Colon (tissue), 2 donors: ENCODE results near the gene TMEM132A.

Experiments used
- FAIRE-seq: peaks from 2 replicates; lab custom pipeline; 2012; peaks lifted over from hg19 to GRCh38; lab: Jason Lieb, UNC
- donor health status: control.
- donor health status: control.

The TMEM132A gene

DNA sequence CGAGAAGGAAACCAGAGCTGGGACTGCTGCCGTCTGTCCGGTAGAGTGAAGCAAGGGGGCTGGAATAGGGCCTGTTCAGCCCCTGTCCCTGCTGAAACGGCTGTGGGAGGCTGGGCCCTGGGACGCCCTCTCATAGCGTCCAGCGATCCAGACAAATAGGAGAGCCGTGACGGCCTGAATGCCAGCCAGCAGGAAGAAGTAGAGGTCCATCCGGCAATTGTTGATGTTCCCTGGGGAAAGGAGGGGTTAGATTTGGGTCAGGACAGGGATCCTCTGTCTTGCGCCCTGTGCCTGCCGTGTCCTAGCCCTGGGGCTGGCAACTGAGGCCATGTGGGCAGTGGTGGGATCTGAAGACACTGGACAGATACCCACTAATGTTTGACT lies 12.9 kb downstream of the TMEM132A start:
- no peak for FAIRE-seq

DNA sequence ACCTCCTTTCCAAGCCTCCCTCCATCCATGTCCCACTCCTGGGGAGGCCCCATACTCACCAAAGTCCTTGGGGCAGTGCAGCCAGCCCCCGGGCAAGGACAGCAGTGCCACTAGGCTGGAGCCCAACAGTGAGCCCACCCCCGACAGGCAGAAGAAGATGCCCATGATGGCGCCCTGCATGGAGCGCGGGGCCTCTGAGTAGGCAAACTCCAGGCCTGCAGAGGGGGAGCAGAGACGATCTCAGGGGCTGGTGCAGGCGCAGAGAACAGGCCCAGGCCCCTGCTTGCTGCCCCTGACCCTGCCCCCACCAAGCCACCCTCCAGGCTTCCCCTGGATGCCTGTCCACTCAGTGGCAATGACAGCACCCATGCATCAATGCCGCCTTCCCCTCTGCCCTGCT lies 13.6 kb downstream of the TMEM132A start:
- no peak for FAIRE-seq

DNA sequence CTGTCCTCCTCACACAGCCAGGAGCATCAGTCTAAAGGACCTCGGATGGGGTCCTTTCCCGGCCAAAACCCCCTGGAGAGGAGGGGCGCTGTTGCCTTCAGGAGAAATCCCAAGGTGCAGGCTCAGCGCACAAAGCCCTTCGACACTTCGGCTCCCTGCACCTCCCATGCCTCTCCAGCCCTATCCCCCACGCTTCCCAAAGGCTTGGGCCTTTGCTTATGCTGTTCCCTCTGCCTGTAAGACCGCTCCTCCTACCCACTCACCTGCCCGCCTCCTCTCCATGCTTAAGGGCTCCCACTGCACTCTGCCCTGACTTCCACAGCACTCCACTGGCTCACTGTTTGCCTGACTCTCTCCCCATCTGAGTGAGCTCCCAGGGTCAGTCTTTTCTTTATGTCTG lies 14.2 kb downstream of the TMEM132A start:
- no peak for FAIRE-seq

DNA sequence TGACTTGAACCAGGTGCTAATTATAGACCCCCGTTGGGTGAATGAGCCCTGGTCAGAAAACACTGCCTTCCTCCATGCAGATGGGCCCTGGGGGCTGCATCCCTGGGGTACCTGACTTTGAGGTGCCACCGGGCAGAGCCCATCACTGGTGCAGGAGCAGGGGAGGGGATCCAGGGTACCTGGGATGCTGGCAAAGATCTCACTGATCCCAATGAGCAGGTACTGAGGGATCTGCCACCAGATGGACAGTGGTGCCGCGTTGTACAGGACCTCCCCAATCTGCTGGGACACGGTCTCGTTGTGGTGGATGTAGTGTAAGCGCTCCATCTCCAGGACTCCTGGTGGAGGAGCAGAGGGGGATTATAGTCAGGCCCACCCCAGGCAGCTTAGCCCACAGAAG lies 15.0 kb downstream of the TMEM132A start:
- FAIRE-seq = no peak

DNA sequence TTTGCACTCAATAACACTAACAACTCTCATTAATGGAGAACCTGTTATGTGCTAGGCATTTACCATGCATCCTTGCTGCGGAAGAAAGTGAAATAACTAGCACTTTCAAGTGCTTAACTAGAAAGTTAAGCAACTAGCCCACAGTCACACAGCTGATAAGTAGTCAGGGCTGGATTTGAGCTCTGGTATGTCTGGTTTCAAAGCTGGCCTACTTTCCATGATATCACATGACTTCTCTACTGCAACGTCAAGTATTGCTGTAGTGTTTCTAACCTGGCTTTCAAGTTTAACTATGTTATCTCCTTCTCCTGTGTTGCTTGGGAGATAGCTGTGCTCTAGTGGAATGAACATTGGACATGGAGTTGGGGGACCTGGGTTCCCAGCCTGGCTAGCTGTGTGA lies 15.6 kb downstream of the TMEM132A start:
- no peak for FAIRE-seq

DNA sequence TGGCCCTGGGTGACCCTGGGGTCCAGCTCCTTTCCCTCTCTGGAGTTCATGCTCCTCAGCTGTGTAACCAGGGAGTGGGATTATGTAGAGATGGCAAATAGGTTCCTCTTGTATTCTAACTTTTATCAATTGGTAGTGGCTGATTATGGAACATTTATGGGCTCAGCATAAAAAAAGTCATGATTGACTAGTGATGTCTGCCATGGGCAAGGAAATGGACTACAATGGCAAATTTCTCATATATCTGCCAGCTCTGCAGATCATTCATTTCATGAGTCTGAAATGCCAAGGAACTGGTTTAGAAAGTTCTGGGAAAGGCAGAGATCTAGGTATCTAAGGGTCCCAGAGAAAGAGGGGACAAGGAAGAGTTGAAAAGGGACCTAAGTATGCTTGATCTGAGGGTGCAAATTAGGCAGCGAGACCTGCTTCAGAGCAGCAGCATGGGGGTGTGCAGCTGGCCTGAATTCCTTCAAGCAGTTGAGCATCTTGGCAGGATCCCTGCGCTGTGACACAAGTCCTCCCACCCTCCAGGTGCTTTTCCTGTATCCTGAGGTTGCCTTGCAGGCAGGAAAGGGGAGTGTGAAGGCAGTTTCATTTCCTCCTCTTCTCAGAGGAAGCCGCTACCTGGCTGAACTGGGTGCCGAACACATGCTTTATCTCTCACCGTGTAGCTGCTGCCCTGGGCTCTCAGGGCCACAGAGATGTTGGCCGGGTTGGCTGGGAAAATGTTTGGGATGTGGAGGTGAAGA lies 17.3 kb downstream of the TMEM132A start:
- FAIRE-seq = no peak

DNA sequence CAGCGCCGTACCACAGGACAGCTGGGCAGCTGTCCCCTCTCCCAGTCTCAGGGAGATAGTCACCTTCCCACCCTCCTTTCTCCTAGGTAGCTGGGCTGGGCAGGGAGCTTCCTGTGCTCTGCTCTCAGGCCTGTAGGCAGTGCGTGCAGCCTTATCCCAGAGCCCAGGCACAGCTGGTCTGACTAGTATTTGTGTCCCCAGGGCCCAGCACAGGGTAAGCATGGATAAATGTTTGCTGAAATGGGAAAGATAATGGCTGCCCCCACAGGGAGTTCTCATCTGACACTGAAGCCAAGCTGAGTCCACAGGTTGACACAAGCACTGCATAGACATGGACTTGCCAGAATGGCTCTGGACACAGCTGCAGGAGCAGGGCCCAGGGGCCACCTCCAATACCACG lies 18.0 kb downstream of the TMEM132A start:
- no peak for FAIRE-seq

DNA sequence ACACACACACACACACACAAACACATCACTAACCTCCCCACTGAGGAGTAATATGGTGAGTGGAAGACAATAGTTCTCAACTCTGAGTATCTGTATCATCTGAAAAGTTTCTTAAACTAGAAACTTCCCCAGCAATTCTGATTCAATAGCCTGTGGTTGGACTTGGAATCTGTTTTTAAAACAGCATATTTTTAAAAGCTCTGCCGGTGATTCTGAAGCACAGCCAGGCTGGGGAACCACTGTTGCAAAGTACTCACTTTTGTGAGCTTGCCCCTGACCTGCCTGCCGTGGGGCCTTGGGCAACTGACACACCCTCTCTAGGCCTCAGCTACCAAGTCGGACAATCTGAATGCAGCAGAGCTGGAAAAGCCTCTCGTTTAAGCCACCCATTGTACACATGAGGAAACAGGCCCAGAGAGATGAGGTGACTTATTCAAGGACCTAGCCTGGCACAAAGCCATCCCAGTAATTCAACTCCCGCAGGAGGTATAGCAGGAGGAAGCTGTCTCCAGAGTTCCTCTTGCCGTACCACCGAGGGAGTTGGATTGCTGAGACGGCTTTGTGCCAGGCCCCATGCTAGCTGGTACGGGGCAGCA lies 18.8 kb downstream of the TMEM132A start:
- FAIRE-seq = no peak

DNA sequence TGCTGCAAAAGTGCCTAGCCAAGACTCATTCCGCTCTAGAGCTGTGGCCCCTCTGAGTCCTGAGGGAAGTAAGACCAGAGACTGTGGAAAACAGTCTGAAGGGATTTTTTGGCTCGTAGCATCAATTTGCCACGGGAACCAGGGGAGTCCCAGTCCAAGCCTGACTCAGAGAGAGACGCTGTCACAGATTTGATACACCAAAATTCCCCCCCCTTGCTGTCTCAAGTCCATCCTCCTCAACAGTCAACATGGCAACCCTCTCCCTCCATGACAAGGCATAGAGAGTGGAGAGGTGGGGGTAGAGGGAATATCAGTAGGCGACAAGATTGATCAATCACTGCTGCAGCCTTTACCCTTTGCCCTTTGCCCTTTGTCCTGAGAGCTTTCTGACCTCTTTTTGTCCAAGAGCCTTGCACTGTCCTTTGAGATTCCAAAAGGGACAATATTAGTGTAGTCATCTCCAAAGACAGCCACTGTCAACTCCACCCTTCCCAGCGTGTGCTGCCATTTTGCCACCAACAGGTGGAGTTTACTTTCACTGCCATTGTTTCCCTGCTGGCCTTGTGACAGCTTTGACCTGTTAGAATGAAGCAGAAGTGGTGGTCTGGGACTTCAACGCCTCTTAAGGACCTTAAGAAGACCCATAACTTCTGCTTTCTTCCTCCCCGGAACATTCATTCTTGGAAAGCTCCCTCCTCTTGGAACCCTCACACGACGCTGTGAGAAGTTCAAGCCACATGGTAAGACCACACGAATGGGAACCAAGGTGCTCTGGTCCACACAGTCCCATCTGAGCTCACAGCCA lies 20.4 kb downstream of the TMEM132A start:
- FAIRE-seq = no peak

DNA sequence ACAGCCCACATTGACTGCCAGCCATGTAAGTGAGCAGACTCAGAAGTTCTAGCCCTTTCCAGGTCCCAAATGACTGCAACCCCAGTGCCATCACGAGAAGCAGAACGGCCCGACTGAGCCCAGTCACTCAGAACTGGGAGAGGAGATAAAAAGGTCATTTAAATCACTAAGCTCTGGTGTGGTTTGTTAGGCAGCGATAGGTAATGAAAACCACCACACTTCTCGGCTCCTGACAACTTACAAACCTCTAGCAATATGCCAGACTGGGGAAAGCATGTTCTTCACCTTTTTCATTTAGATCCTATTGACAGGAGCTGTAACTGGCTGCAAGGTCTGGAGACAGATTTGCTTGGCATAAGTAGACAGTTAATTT lies 21.0 kb downstream of the TMEM132A start:
- FAIRE-seq = no peak

DNA sequence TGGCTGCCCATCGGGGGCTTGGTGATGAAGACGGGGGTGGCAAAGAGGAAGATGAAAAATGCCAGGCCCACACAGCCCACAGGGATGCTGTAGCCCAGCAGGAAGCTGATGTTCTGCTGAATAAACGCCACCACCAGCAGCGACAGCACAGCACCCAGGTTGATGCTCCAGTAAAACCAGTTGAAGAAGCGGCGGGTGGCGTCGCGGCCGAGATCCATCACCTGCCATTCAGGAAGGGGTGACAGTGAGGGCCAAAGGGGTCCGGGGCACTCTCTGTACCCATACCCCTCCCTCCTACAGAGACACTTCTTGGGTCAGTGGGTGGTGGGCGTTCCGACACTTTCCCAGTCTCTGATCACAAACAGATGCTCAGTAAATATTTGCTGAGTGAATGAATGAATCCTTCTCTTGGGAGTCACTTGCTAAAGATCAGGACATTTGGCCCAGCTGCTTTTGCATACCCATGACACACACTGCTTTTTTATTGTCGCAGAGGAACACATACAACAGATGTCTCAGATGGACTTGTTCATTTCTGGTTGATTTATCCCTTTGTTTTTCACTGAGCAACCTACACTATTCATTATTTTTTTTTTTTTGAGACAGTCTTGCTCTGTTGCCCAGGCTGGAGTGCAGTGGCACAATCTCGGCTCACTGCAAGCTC lies 22.5 kb downstream of the TMEM132A start:
- no peak for FAIRE-seq

DNA sequence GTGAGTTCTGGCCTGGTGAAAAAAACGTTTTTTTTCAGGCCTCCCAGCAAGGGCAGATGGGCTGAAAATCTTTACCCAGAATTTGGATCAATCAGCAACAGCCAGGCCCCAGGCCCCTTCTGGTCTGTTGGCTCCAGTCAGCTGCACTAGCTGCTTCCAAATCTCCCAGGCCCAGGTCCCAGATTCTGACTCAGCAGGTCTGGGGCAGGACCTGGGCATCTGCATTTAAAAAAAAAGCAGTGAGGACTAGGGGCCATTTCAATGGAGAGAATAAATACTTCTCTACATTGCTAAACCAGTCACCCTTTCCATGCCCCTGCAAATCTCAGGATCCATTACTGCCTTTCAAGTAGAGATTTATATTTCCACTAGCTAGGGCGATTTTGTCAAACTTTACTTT lies 23.4 kb downstream of the TMEM132A start:
- no peak for FAIRE-seq

DNA sequence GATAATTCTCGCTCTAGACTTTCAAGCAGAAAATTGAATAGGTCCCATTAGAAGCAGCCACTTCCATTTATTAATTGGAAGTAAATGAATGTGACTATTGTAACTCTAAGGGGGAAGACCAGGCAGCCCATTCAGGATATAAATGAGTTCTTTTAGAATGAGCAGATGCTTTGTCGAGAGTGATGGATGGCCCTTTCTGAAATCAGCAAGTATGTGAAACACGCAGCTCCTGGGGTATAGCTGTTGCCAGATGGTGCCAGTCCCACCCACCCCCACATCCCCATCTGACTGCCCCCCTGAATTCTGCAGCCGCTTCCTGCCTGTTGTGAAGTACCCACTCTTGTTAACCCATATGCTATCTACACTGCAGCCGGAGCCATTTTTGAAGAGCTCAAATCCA lies 24.0 kb downstream of the TMEM132A start:
- FAIRE-seq = no peak

DNA sequence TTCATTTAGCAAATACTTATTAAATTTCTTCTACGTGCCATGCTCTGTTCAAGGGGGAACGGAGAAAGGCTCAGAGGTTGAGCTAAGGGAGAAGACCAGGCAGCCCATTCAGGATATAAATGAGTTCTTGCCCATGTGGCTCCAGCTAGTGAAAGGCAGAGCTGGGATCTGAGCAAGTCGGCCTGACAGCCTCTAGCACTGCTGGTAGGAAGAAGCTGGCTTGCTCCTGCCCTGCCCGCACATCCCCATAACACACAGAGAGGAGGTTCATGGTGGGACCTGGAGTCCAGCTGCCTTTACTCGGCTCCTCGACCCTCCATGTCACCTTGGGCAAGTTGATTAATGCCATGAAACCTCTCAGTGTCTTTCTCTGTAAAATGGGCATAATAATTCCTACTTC lies 25.8 kb downstream of the TMEM132A start:
- FAIRE-seq = no peak

DNA sequence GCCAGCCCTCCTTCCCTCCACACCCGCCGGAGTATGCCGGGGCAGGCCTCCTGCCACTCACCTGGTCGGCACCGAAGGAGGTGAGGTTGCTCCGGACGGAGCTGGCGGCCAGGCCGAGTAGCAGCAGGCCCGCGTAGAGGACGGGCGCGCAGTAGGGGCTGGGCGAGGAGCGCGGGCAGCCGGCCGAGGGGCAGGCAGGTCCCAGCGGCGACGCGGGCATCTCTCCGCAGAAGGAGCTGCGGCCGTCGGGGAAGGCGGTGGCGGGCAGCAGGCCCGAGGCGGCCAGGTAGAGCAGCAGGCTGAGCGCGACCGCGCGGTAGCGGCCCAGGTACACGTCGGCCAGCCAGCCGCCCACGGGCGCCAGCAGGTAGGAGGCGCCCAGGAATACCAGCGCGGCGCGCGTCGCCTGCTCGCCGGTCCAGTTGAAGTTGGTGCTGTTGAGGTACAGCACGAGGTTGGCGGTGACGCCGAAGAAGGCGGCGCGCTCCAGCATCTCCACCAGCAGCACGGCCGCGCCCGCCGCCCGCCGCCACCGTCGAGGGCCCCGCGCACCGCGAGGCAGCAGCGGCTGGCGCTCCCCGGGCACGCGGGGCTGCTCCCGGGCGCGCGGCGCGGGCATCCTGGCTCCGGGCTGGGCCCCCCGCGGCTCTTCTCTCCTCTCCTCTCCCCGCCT lies 26.8 kb downstream of the TMEM132A start:
- no peak for FAIRE-seq

DNA sequence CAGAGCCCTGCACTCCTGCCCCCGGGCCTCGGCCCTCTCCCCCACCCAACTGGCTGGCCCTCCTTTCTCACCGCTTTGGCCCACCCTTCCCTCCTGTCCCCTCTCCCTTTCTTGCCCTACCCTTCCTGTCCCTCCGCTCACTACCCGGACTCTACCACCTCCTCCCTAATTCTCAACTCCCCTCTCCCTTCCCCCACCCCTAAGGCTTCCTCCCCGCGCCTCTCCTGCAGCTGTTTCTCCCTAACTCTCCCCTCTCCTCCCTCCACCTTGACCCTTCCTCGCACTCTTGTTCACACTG lies 27.3 kb downstream of the TMEM132A start:
- FAIRE-seq = no peak

DNA sequence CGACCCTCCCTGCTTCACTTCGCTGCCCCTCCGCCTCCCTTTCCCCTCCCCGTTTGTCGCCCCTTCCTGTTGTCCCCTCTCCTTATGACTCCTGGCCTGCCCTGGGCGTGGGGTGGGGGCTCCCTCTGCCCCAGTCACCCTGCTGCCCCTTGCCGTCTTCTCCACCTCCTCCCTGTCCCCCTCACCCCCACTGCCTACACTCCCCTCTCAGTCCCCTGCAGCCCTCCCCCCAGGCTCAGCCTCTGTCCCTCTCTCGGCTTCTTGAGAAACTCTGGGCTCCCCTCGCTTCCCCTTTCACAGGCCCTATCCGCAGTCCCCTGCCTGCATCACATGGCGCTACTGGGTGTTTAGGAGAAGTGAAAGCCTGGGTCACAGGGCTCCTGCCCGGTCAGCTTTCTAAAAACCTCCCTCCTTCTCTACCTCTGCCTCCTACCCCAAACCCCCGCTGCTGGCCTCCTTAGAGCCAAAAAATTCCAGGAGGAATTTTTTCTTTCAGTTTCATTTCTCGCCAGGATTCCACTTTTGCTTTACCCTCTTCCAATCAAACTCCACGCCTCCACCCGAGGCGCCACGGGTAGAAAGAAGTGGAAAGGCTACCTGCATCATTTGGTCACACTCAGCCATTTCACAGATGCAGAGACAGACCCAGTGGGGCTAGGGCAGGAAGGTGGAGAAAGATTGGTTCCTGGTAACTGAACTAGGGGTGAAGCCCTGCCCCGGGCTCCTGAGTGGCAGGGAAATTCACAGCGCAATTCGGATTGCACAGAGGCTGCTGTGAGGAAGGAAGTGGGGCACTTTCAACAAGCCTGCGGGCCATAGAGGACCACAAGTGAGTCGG lies 27.9 kb downstream of the TMEM132A start, which contains the start of gene SLC15A3:
Gene SLC15A3, minus strand, starts transcription at position 273 of the 838 bp plus-strand sequence. CDS start 625 bp downstream, outside the sequence.
- no peak for FAIRE-seq

DNA sequence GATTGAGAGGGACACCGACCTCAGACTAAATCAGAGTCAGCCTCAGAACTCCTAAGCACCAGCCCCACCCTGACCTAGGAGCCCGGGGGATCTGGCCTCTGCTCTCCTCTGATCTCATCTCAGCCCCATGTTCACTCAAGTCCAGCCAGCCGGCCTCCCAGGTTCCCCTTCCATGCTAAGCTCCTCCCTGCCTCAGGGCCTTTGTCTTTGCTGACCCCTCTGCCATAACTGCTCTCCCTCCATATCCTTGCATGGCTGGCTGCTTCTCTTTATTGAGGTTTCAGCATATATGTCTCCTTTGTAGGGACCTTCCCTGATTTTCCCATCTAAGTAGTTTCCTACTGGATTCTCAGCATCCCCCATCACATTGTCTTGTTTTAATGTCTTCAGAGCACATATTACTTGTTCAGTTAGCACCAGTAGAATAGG lies 28.5 kb downstream of the TMEM132A start:
- no peak for FAIRE-seq

DNA sequence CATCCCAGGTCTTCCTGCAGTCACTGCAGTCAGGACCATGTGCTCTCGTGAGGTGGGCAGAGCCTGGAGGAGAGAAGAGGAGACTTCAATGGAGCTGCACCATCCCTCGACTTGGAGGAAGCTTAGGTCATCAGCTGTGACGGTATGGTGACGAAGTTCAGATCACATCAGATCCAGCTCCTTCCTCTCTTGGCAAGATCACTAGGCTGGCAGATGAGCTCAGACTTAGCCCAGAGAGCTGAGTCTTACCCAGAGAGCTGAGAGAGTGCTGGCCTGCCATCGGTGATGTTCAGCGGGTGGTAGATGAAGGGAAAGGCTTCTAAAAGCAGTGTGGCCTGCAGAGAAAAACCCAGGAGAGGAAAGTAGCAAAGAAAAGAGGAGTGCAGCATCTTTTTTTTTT lies 29.5 kb downstream of the TMEM132A start:
- FAIRE-seq = no peak

DNA sequence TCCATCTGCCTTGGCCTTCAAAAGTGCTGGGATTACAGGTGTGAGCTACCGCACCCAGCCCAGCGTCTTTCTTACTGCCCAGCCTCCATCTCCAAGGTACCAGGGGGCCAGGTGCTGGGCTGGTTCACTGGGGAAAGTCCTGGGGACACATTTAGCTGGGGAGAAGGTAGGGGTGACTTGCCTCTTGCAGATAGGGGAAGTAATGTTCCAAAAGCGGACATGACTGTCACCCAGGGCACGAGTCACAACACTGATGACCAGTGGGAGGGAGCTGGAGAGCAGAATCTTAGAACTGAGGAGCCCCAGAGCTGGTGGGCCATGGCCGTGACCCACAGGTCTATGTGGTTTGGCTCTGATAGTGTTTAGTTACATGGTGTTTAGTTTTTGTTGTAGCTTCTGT lies 30.2 kb downstream of the TMEM132A start:
- FAIRE-seq = no peak

DNA sequence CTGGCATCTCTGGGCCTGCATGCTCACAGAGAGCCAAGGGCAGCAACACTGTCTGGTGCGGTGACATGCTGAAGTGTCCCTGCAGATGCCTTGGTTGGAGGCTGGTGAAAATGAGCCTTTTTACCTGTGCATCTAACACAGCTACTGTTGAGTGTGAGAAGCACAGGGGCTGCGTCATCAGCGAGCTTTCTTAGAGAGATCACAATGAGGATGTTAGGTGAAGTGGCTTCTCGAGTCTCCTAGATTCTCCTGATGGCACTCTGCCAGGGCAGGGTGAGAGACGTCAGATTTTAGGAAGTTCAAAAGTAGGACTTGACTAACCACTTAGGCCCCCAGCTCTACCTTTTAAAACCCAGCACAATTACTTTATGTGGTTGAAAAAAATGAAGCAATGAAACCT lies 31.3 kb downstream of the TMEM132A start:
- no peak for FAIRE-seq
